Stimulated activated CD4-positive, alpha-beta T cell treated with anti-CD3 and anti-CD28 coated beads, Interleukin-1b, Interleukin-23, amount 100 ng/mL, for 1 hour (primary cell): ENCODE measurements around the gene UBTF.

Experiments used
- DNase-seq, 2 donors: peaks; one replicate each; pipeline ENCODE4 v3.0.0-alpha.2; 2020; ENCODE audit warnings: low read depth in 2 of 2

UBTF gene

GRCh38 chr17:44219616-44220212 is at the start of gene UBTF:
Gene UBTF, minus strand, starts transcription at chr17:44219675. Its CDS starts 1,446 bp downstream, at chr17:44218229.
- peak; percentile 38 to 45 for DNase-seq

- DNase-seq, result no peak
These were observed 49.4 kb upstream of the UBTF start for GRCh38 chr17:44268709-44269534.

GRCh38 chr17:44267818-44268490 is 48.5 kb upstream of the UBTF start, which contains the start of gene SLC4A1:
Gene SLC4A1, minus strand, starts transcription at chr17:44268135. Its CDS starts 5,269 bp downstream, at chr17:44262866.
- DNase-seq, result no peak

- no peak for DNase-seq
These were observed 47.6 kb upstream of the UBTF start for GRCh38 chr17:44267165-44267455.

GRCh38 chr17:44266402-44267164 is 47.1 kb upstream of the UBTF start:
- no peak for DNase-seq

GRCh38 chr17:44263345-44263902 is 43.9 kb upstream of the UBTF start:
- DNase-seq, result no peak

- DNase-seq, result no peak
These were observed 43.3 kb upstream of the UBTF start for GRCh38 chr17:44262654-44263225.

- no peak for DNase-seq
These were observed 40.8 kb upstream of the UBTF start for GRCh38 chr17:44260296-44260695.

- no peak for DNase-seq
These were observed 39.4 kb upstream of the UBTF start for GRCh38 chr17:44258811-44259351.

GRCh38 chr17:44257815-44258760 is 38.6 kb upstream of the UBTF start:
- no peak for DNase-seq

GRCh38 chr17:44256671-44257070 is 37.2 kb upstream of the UBTF start:
- no peak for DNase-seq

- no peak for DNase-seq
These were observed 36.4 kb upstream of the UBTF start for GRCh38 chr17:44255915-44256314.

GRCh38 chr17:44254361-44255095 is 35.1 kb upstream of the UBTF start:
- DNase-seq, result no peak

GRCh38 chr17:44253006-44253405 is 33.5 kb upstream of the UBTF start:
- DNase-seq, result no peak

- no peak for DNase-seq
These were observed 31.6 kb upstream of the UBTF start for GRCh38 chr17:44251062-44251461.

GRCh38 chr17:44249501-44250246 is 30.2 kb upstream of the UBTF start:
- no peak for DNase-seq

- DNase-seq, result no peak
These were observed 28.6 kb upstream of the UBTF start for GRCh38 chr17:44247876-44248736.

- no peak for DNase-seq
These were observed 28.0 kb upstream of the UBTF start for GRCh38 chr17:44247440-44247841.
